ENCODE results near the gene VPS51. TPM values are rescaled to one million over a fixed set of nuclear protein-coding genes. Genes with fewer than 3 reads are reported as not detected.

Gene VPS51
- total RNA-seq = 657 TPM

- DNase-seq (ENCODE audit: low read depth in 2 of 3, low spot score in 2 of 3) = peak; percentile 72 to 93 (median 89)
These were observed at the start of gene VPS51 for GRCh38 chr11:65095974-65096806. Gene VPS51, plus strand, starts transcription at chr11:65096214. Its CDS starts 37 bp downstream, at chr11:65096251.

- DNase-seq (ENCODE audit: low read depth in 2 of 3, low spot score in 2 of 3) = peak in 1 of 3 donors; percentile 29
These were observed 48.2 kb upstream of the VPS51 start for GRCh38 chr11:65047581-65048422.

GRCh38 chr11:65051398-65051858 lies 44.6 kb upstream of the VPS51 start:
- DNase-seq (ENCODE audit: low read depth in 2 of 3, low spot score in 2 of 3) = no peak

GRCh38 chr11:65053827-65054508 lies 42.0 kb upstream of the VPS51 start:
- peak; percentile 14 to 53 (median 41) for DNase-seq (ENCODE audit: low read depth in 2 of 3, low spot score in 2 of 3)

- DNase-seq (ENCODE audit: low read depth in 2 of 3, low spot score in 2 of 3) = no peak
These were observed 40.5 kb upstream of the VPS51 start for GRCh38 chr11:65055538-65055937.

GRCh38 chr11:65056999-65057398 lies 39.0 kb upstream of the VPS51 start:
- DNase-seq (ENCODE audit: low read depth in 2 of 3, low spot score in 2 of 3) = no peak

- DNase-seq (ENCODE audit: low read depth in 2 of 3, low spot score in 2 of 3) = no peak
These were observed 38.5 kb upstream of the VPS51 start for GRCh38 chr11:65057526-65057925.

GRCh38 chr11:65058012-65058411 lies 38.0 kb upstream of the VPS51 start:
- no peak for DNase-seq (ENCODE audit: low read depth in 2 of 3, low spot score in 2 of 3)

- no peak for DNase-seq (ENCODE audit: low read depth in 2 of 3, low spot score in 2 of 3)
These were observed 37.5 kb upstream of the VPS51 start, which contains the start of gene NAALADL1 for GRCh38 chr11:65058419-65059054. Gene NAALADL1, minus strand, starts transcription at chr11:65058553. Its CDS starts 32 bp downstream, at chr11:65058521.

GRCh38 chr11:65059523-65059922 lies 36.5 kb upstream of the VPS51 start:
- DNase-seq (ENCODE audit: low read depth in 2 of 3, low spot score in 2 of 3) = no peak

- no peak for DNase-seq (ENCODE audit: low read depth in 2 of 3, low spot score in 2 of 3)
These were observed 35.8 kb upstream of the VPS51 start for GRCh38 chr11:65059959-65060824.

- peak in 1 of 3 donors; percentile 27 for DNase-seq (ENCODE audit: low read depth in 2 of 3, low spot score in 2 of 3)
These were observed 35.1 kb upstream of the VPS51 start for GRCh38 chr11:65060913-65061408.

- no peak for DNase-seq (ENCODE audit: low read depth in 2 of 3, low spot score in 2 of 3)
These were observed 32.5 kb upstream of the VPS51 start for GRCh38 chr11:65063532-65063931.

GRCh38 chr11:65064847-65065240 lies 31.2 kb upstream of the VPS51 start:
- no peak for DNase-seq (ENCODE audit: low read depth in 2 of 3, low spot score in 2 of 3)

GRCh38 chr11:65065851-65066250 lies 30.2 kb upstream of the VPS51 start:
- no peak for DNase-seq (ENCODE audit: low read depth in 2 of 3, low spot score in 2 of 3)

- DNase-seq (ENCODE audit: low read depth in 2 of 3, low spot score in 2 of 3) = no peak
These were observed 29.7 kb upstream of the VPS51 start for GRCh38 chr11:65066315-65066714.

GRCh38 chr11:65066805-65067291 lies 29.2 kb upstream of the VPS51 start:
- no peak for DNase-seq (ENCODE audit: low read depth in 2 of 3, low spot score in 2 of 3)

- DNase-seq (ENCODE audit: low read depth in 2 of 3, low spot score in 2 of 3) = no peak
These were observed 28.6 kb upstream of the VPS51 start for GRCh38 chr11:65067446-65067845.

GRCh38 chr11:65069217-65069616 lies 26.8 kb upstream of the VPS51 start:
- DNase-seq (ENCODE audit: low read depth in 2 of 3, low spot score in 2 of 3) = peak in 1 of 3 donors; percentile 41
